Measurements from ENCODE around the gene STX4.

DNA sequence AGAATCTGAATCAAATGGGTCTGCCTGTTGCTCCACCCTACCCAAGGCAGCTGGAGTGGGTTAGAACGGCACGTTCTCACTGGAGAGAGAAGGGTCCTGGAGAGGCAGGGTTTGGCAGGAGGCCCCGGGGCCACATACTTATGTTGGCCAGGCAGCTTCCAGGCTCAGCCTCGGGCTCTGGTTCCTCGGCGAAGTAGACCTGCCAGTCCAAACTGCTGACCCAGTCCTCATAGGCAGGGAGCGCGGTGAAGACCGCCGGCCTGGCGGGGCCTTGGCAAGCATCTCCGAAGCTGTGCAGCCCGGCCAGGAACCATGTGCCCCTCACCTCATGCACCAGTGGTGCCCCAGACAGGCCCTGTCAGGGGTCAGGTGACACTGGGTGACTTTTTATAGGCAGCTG is 50.6 kb downstream of the STX4 start:
- TF ChIP-seq MAFK (IDR thresholded peaks at IDR 0.05; ENCODE audit: partially characterized antibody), result no peak
- TF ChIP-seq RFX5 (IDR thresholded peaks at IDR 0.05), result no peak
- TF ChIP-seq, protein P1, sequence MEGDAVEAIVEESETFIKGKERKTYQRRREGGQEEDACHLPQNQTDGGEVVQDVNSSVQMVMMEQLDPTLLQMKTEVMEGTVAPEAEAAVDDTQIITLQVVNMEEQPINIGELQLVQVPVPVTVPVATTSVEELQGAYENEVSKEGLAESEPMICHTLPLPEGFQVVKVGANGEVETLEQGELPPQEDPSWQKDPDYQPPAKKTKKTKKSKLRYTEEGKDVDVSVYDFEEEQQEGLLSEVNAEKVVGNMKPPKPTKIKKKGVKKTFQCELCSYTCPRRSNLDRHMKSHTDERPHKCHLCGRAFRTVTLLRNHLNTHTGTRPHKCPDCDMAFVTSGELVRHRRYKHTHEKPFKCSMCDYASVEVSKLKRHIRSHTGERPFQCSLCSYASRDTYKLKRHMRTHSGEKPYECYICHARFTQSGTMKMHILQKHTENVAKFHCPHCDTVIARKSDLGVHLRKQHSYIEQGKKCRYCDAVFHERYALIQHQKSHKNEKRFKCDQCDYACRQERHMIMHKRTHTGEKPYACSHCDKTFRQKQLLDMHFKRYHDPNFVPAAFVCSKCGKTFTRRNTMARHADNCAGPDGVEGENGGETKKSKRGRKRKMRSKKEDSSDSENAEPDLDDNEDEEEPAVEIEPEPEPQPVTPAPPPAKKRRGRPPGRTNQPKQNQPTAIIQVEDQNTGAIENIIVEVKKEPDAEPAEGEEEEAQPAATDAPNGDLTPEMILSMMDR (IDR thresholded peaks at IDR 0.05), result no peak
- TF ChIP-seq CHD4 (IDR thresholded peaks at IDR 0.05; ENCODE audit: borderline replicate concordance), result no peak
- no peak for TF ChIP-seq POLR2A (IDR thresholded peaks at IDR 0.05; ENCODE audit: low read length)
- TF ChIP-seq MYC (IDR thresholded peaks at IDR 0.05; ENCODE audit: borderline replicate concordance, low read length), result no peak

Data from A549 (cell line).